Stimulated activated CD4-positive, alpha-beta T cell treated with anti-CD3 and anti-CD28 coated beads, Interleukin-15, amount 100 ng/mL, for 1 hour (primary cell): ENCODE data around the gene HMGN3.
"Not testable (repeated sequence)": the region's sequence is repeated elsewhere in the genome, so short reads cannot be mapped to it uniquely, and the experiment has no call there.

Source experiments
- DNase-seq, 2 donors: peaks; one replicate each; pipeline ENCODE4 v3.0.0-alpha.2; 2020; ENCODE audit warnings: low read depth in 1 of 2, low spot score in 1 of 2

HMGN3 gene

GRCh38 chr6:79234150-79235022 is at the start of gene HMGN3:
Gene HMGN3, minus strand, starts transcription at chr6:79234682.
- DNase-seq = peak; percentile 81 to 85

GRCh38 chr6:79280756-79281155 is 46.3 kb upstream of the HMGN3 start:
- DNase-seq = no peak

- no peak for DNase-seq
These were observed 42.6 kb upstream of the HMGN3 start for GRCh38 chr6:79277109-79277508.

- no peak for DNase-seq
These were observed 35.4 kb upstream of the HMGN3 start for GRCh38 chr6:79269877-79270276.

- no peak for DNase-seq
These were observed 32.6 kb upstream of the HMGN3 start for GRCh38 chr6:79267128-79267527.

- DNase-seq = no peak
These were observed 31.6 kb upstream of the HMGN3 start for GRCh38 chr6:79266051-79266450.

GRCh38 chr6:79263359-79263758 is 28.9 kb upstream of the HMGN3 start:
- no peak for DNase-seq

- DNase-seq = no peak
These were observed 27.2 kb upstream of the HMGN3 start for GRCh38 chr6:79261666-79262065.

GRCh38 chr6:79260772-79261171 is 26.3 kb upstream of the HMGN3 start:
- no peak for DNase-seq

- no peak for DNase-seq
These were observed 23.1 kb upstream of the HMGN3 start for GRCh38 chr6:79257381-79258205.

- not testable (repeated sequence) for DNase-seq
These were observed 22.3 kb upstream of the HMGN3 start for GRCh38 chr6:79256770-79257169.

- DNase-seq = not testable (repeated sequence)
These were observed 20.6 kb upstream of the HMGN3 start for GRCh38 chr6:79255086-79255485.

- no peak for DNase-seq
These were observed 16.1 kb upstream of the HMGN3 start for GRCh38 chr6:79250559-79250958.

- DNase-seq = no peak
These were observed 15.6 kb upstream of the HMGN3 start for GRCh38 chr6:79250107-79250514.

- no peak for DNase-seq
These were observed 14.7 kb upstream of the HMGN3 start for GRCh38 chr6:79249136-79249535.

- DNase-seq = no peak
These were observed 12.4 kb upstream of the HMGN3 start for GRCh38 chr6:79246891-79247290.

GRCh38 chr6:79241228-79241627 is 6.7 kb upstream of the HMGN3 start:
- no peak for DNase-seq

- DNase-seq = no peak
These were observed 6.0 kb upstream of the HMGN3 start for GRCh38 chr6:79240509-79240908.

GRCh38 chr6:79239536-79240168 is 5.2 kb upstream of the HMGN3 start:
- no peak for DNase-seq

- DNase-seq = no peak
These were observed 4.4 kb upstream of the HMGN3 start for GRCh38 chr6:79238919-79239318.

- no peak for DNase-seq
These were observed 2.2 kb upstream of the HMGN3 start for GRCh38 chr6:79236711-79237110.
